ENCODE results near the gene PTPRG.

The PTPRG gene

GRCh38 chr3:61591300-61591699, 29.9 kb downstream of the PTPRG start:
- no peak overlapping the region for H3K27ac ChIP-seq
- TF ChIP-seq CTCF (conservative IDR thresholded peaks at IDR 0.05) = no peak

- TF ChIP-seq CTCF (conservative IDR thresholded peaks at IDR 0.05) = no peak
- H3K27ac ChIP-seq = no peak overlapping the region
Measured at GRCh38 chr3:61593446-61594029, 32.2 kb downstream of the PTPRG start.

- no peak for TF ChIP-seq CTCF (conservative IDR thresholded peaks at IDR 0.05)
- no peak overlapping the region for H3K27ac ChIP-seq
Measured at GRCh38 chr3:61594144-61594963, 33.0 kb downstream of the PTPRG start.

- no peak for TF ChIP-seq CTCF (conservative IDR thresholded peaks at IDR 0.05)
Measured at GRCh38 chr3:61594964-61595285, 33.6 kb downstream of the PTPRG start.

GRCh38 chr3:61595288-61595687, 33.9 kb downstream of the PTPRG start:
- TF ChIP-seq CTCF (conservative IDR thresholded peaks at IDR 0.05) = no peak
- H3K27ac ChIP-seq = no peak overlapping the region

More at GRCh38 chr3:61594964-61595285, 33.6 kb downstream of the PTPRG start:
- no peak overlapping the region for H3K27ac ChIP-seq

GRCh38 chr3:61595826-61596225, 34.5 kb downstream of the PTPRG start:
- H3K27ac ChIP-seq = no peak overlapping the region
- no peak for TF ChIP-seq CTCF (conservative IDR thresholded peaks at IDR 0.05)

- H3K27ac ChIP-seq = no peak overlapping the region
- no peak for TF ChIP-seq CTCF (conservative IDR thresholded peaks at IDR 0.05)
Measured at GRCh38 chr3:61597906-61598305, 36.5 kb downstream of the PTPRG start.

Data from VCaP (cell line).